GM19351 (cell line): ENCODE results near the gene RTF2.
"Not testable (repeated sequence)": the region's sequence is repeated elsewhere in the genome, so short reads cannot be mapped to it uniquely, and the experiment has no call there.

Experiments
- ATAC-seq: cut with Tn5 transposase; IDR thresholded peaks from one replicate; pipeline ENCODE4 v1.9.1; 2021; ENCODE audit warnings: mild to moderate bottlenecking, moderate library complexity; ENCODE audit not compliant: unreplicated experiment

The RTF2 gene

DNA sequence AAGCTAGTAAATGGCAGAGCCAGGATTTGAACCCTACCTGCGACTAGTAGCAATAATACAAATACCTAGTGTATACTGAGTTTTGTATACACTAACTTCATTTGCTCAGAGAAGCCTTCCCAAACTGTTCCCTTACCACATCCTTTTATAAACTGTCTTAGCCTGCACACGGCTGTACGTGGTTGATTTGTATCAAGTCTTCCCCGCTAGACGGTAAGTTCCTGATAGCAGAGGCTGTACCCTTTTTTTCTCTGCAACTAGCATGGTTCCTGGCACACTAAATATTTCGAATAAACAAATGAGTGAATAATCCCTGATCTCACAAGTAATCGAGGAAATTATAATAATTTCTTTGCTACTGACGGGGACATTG lies 636 bp downstream of the RTF2 start:
- no peak for ATAC-seq

DNA sequence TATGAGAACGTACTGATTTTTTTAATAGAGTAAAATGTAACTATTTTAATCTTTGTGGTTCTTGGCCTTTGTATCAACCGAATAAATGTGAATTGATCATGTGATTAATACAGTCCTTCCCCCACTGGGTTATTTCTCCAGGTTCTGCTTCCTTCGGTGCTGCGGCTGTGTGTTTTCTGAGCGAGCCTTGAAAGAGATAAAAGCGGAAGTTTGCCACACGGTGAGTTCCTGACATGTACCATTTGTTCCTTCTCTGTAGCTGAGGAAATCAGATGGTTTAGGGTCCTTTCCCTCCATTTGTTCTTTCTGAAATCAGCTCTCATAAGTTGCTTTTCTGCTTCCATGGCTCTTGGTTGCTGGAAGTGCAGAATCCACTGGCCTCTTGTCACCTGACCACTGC lies 15.5 kb downstream of the RTF2 start:
- ATAC-seq = no peak

DNA sequence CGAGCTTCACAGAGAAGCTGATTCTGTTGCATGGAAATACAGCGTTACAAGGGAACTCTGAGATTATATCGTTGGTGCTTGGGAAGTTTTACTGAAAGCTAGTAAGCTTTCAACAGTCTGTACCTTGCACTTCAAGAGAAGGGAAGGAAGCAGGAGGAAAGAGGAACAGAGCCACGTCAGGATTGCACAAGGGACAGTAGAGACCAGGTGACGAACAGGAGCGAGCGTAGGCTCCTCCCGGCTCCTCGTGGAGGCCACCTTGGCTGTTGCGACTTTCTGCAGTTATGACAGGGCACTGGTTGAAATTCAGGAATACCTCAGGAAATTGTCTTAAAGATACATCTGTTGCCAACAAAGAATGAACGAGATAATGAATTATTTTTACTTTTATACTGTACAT lies 18.8 kb downstream of the RTF2 start:
- ATAC-seq = no peak

DNA sequence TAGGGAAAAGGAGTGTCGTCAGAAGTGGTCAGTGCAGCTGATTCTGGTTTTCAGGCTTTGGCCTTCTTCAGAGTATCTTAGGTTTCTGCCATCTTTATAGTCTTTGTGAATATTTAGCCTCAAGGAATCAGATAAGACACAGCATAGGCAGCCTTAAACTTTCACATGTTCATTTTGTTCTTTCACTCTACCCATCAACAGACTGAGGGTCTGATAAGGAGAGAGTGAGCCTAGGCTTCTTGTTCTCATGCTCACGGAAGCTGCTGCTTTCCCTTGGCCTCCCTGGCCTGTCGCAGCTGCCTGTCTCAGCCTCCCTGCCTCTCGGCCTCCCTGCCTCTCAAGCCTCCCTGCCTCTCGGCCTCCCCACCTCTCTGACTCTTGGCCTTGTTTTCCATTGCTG lies 20.1 kb downstream of the RTF2 start:
- no peak for ATAC-seq

DNA sequence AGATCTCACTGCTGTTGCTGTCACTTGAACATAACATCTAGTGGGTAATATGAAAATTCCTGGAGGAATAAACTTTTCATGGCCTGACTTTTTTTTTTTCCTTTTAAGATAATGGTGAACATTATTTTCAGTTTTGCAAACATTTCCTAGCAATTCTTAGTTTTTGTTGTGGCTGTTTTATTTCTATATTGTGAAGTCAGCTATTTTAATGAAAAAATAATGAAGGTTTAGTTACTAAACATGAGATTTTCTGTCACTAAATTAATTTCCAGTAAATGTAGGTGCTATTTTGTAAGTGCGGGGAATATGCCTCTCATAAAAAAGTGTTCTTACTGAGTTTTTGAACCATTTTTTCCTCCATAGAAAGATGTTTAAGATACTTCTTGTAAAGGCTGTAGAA lies 32.7 kb downstream of the RTF2 start:
- ATAC-seq = no peak

- no peak for ATAC-seq
These were observed 35.5 kb downstream of the RTF2 start for GRCh38 chr20:56503916-56504315.

DNA sequence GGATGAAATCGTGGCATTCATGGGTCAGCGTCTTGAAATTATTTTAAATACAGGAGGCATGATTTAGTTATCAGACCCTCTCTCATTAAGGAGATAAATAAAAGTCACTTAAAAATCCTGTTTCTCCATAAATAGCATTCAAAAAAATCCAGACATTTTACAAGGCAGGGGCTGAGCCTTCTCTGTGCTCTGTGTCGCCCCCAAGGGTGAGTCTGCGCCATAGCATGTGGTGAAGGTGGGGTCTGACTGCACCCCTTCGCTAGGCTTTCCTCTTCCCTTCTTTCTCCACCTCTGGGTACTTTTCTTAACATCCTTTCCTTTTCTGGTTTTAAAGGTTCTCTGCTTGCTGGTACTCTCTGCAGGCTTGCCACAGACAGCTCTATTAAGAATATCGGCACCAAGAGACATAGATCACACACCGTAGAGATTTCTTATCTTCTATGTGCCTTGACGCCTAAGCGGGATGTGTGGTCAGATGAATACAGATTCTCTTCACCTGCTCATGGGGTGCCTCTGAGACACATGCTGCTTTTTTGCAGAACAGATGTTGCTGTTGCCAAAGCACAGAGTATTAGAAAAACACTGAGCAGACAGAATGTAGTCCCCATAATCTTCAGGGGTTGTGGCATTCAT lies 36.1 kb downstream of the RTF2 start:
- no peak for ATAC-seq

- no peak for ATAC-seq
These were observed 37.7 kb downstream of the RTF2 start for GRCh38 chr20:56506103-56506502.

DNA sequence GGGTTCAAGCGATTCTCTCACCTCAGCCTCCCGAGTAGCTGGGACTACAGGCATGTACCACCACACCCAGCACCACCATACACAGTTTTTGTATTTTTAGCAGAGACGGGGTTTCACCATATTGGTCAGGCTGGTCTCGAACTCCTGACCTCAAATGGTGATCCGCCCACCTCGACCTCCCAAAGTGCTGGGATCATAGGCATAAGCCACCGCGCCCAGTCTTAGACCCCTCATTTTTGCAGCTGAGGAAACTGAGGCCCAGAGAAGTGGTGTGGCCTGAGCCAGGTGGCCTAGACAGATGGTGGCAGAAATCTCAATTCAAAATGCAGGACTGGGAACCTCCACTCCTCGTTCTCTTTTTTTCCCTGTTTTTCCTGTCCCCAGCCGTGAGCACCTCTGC lies 43.5 kb downstream of the RTF2 start:
- ATAC-seq = no peak

DNA sequence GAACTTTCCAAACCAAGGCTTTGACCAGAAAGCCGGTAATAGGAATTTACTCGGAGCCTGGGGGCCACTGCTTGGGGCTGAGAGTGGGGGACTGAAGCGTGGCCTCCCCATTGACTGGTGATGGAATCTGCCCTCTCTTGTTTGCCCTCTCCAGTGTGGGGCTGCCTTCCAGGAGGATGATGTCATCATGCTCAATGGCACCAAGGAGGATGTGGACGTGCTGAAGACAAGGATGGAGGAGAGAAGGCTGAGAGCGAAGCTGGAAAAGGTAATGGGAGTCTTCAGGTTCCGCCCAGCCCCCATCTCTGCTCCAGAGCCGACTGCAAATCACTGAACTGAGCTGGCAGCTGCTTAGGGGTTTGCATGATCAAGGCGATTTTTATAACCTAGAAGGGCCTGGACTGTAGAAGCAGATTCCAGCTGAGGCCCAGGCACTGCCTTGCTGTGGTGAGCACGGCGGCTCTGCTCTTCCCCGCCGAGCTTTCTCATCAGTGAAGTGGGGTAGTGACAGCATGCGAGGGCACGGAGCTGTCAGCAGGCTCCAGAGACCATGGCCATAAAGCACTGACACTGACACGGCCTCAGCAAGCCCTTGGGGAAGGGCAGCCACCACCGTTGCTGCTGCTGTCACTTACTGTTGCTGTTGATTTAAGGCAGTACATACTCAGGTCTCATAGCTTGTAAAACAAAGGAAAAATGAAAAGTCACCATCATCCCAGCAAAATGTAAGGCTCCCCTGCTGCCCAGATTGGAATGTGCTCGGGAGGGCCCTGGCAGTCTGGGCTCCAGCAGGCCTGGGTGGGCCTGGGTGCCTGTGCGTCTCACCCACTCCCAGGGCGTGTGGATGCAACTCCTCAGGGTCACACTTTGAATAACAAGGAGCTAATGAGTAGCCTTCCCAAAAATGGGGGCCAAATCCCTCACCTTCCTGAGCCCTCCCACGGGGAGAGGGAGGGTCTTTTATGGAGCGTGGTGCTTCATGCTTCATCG lies 45.0 kb downstream of the RTF2 start:
- no peak for ATAC-seq

DNA sequence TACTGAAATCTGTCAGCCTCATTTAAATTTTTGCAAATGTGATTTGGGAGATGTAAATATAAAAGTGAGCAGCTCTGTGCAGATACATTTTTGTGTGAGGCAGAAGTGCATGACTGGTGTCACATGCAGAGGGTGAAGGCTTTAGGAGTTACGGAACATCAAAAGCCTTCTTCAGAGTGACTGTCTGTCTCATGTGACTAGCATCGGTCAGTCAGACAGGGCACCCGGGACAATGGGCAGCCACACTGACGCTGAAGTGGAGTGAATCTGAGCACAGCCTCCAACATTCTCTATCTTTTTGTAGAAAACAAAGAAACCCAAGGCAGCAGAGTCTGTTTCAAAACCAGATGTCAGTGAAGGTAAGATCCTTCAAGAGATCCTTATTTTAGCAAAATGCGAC lies 48.2 kb downstream of the RTF2 start:
- no peak for ATAC-seq

DNA sequence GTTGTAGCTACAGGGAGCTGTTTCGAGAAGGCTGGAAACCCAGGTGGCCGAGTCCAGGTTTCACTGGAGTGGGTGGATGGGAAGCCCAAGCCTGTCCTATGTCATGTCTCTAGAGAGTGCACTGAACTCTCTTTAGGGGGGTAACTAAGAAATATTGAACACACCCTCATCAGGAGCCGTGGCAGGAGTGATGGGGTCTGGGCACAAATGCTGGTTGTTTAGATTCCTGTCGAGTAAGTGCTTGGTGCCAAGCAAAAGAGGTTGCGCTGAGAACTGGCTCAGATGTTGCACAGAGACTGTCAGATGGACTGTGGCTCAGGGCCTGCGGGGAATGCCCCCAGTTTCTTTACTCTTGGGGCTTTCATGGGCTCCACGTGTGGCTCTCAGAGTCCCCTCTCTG lies 48.8 kb downstream of the RTF2 start:
- ATAC-seq = no peak

- no peak for ATAC-seq
These were observed 49.2 kb downstream of the RTF2 start for GRCh38 chr20:56517641-56518040.

- ATAC-seq = no peak
These were observed 49.7 kb downstream of the RTF2 start for GRCh38 chr20:56518126-56518525.

GRCh38 chr20:56518721-56519398 lies 50.4 kb downstream of the RTF2 start:
- no peak for ATAC-seq

DNA sequence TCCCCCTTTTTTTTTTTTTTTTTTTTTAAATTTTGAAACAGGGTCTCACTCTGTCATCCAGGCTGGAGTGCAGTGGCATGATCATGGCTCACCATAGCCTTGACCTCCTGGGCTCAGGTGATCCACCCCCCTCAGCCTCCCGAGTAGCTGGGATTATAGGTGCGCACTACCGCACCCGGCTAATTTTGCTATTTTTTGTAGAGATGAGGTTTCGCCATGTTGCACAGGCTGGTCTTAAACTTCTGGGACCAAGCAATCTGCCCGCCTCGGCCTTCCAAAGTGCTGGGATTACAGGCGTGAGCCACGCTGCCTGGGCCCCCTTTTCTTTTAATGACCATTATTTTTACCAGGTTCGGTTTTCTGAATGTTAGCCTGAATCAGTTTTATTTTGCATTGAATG lies 51.1 kb downstream of the RTF2 start:
- ATAC-seq = no peak

DNA sequence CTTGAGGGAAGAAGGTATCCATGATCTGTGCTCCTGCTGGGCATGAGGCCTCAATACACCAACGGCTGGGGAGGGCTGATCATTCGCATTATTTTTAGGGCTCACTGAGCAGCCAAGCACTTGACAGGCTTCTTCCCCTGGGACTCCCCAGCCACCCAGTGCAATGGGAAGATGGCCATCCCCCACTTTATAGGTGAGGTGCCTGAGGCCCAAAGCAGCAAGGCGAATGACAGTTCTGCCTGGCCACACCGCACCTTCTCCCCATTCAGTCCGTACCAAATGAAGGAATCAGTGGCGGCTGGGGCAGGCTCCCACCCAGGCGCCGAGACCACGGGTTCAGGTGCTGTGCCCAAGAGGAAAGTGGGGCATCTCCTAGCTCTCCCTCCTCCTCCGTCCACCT lies 51.8 kb downstream of the RTF2 start:
- no peak for ATAC-seq

DNA sequence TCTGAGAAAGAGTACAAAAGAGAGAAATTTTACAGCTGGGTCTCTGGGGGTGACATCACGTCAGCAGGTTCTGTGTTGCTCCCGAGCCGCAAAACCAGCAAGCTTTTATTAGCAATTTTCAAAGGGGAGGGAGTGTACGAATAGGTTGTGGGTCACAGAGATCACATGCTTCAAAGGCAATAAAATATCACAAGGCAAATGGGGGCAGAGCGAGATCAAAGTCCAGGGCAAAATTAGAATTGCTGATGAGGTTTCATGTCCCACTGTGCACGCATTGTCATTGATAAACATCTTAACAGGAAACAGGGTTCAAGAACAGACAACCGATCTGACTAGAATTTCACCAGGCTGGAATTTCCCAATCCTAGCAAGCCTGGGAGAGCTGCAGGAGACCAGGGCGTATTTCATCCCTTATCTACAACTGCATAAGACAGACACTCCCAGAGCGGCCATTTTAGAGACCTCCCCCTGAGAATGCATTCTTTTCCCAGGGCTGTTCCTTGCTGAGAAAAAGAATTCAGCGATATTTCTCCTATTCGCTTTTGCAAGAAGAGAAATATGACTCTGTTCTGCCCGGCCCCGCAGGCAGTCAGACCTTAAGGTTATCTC lies 52.4 kb downstream of the RTF2 start:
- ATAC-seq = not testable (repeated sequence)

DNA sequence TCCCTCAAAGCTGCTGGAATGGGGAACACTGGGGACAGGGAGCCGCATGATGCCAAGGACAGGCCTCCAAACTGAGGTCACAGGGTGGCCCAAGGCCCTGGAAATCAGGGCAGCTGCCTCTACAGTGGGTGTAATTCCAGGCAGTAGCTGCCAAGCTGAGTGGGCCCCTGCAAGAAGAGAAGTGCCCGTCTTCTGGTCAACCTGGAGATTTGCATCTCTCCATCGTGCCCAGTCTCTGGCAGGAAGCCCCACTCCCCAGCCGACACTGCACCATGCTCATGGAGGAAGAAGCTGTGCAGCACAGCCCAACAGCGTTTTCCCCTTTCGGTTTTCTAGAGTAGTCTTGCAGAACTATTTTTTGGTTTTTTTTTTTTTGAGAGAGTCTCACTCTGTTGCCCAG lies 53.9 kb downstream of the RTF2 start:
- ATAC-seq = no peak

GRCh38 chr20:56524444-56524843 lies 56.0 kb downstream of the RTF2 start, which contains the start of gene FAM209A:
TSS of gene FAM209A (plus strand) at chr20:56524744. CDS start at chr20:56524809, 65 bp downstream.
- not testable (repeated sequence) for ATAC-seq

- ATAC-seq = no peak
These were observed 59.1 kb downstream of the RTF2 start for GRCh38 chr20:56527521-56527920.
